Activated CD4-positive, alpha-beta T cell treated with anti-CD3 and anti-CD28 coated beads, Interleukin-10, Interleukin-2, amounts not matched to agents 100 ng/mL and 50 ng/mL, durations not matched to agents 16 hours and 8 hours (primary cell): Measurements from ENCODE around the gene AHR.

ENCODE experiments used
- DNase-seq: peaks from one replicate; pipeline ENCODE4 v3.0.0-alpha.2; 2020

The AHR gene

GRCh38 chr7:17305387-17306171 lies 7.1 kb downstream of the AHR start:
- DNase-seq: peak; percentile 44

GRCh38 chr7:17307000-17307399 lies 8.5 kb downstream of the AHR start:
- no peak for DNase-seq

- no peak for DNase-seq
These were observed 9.1 kb downstream of the AHR start for GRCh38 chr7:17307558-17307957.

DNA sequence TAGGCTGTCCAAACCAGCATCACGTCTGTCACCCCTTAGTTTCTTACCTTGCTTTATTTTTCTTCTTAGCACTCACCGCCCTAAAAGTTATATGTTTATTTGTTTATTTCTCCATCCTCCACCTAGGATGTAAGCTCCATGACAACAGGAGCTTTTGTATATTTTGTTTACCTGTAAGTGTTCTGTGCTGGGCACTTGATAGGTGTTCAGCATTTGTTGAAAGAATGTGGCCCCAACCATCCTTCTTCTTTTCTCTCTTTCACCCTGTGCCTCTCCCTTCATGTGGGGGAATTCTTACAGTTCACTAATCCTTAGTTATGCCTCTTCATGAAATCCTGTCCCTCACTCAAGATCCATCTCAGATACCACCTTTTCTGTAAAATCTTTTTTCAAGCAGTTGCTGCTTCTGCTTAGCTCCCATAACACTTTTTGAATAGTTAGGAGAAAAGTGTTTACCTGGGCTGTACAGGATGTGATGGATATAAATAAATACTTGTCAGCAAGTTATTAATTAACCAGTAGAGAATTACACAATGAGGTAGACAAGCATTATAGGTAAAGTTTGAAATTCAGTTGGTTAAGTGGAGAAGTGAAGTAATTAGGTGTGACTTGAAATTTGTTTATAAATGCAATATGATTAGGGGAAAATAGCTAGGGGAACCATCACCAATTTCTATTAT lies 9.7 kb downstream of the AHR start:
- no peak for DNase-seq

- no peak for DNase-seq
These were observed 12.7 kb downstream of the AHR start for GRCh38 chr7:17311194-17311593.

DNA sequence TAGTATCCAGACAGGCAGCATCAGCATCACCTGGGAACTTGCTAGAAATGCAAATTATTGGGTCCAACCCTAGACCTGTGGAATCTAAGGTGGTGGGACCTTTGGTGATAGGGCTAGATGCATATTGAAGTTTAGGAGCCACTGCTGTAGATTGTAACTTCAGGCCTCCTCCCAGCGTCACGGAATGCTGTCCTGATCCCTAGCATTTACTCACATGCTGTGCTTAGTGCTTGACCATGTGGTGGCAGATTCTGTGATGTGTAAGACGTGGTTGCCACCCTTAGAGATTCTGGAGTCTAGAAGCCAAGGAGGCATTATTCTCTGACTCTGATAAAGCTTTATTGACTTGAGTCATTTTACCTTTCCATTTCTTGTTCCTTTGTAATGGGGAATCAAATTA lies 13.5 kb downstream of the AHR start:
- no peak for DNase-seq

DNA sequence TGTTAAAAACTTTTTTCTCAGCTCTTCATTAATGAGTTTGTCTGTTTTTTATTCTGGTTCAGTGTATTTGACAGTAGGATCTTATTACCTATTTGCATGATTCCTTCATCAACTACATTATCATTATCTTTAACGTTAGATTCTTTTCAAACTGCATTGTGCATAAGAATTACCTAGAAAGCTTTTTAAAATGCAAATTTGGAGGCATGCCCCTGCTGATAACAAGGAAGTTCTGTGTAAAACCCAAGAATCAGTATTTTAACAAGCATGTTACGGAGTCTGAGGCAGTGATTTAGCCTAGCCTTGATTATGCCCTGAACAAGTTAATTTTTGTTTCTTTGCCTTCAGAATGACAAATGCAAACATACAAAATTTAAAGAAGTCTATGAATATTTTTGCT lies 14.2 kb downstream of the AHR start:
- no peak for DNase-seq

DNA sequence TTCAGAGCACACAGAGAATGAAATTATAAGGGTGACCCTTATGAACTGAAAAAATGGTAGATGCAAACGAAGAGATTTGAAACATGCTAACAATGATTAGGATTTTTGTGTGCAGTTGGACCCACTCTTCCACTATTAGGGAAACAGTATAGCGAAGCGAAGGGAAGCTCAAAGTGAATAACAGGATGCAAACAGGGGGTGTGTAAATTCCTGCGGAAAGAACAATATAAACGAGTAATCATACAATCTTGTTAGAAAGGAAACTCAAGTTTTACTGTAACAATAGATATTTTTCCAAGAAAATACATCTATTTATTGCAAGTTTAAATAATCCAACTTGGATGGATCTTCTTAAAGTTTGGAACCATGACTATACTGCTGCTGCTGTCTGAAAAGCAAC lies 14.7 kb downstream of the AHR start:
- DNase-seq: no peak

GRCh38 chr7:17315974-17316373 lies 17.5 kb downstream of the AHR start:
- DNase-seq: no peak

DNA sequence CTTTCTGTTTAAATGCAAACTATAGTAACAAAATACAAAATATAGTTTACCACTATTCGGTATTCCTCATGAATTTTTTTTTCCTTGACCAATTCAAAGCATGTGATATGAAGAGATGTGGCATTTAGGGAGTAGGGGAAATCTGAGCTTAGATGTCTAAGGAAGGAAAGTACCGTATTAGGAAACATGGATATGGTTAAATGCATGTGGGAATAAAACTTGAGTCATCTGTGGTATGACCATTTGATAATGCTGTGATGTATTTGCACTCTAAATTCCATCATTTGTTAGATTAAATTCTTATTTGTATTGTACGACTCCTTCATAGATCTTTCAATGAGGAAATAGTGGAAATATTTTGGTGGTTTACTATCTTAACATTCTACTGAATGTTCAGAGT lies 19.7 kb downstream of the AHR start:
- no peak for DNase-seq

- no peak for DNase-seq
These were observed 21.0 kb downstream of the AHR start for GRCh38 chr7:17319164-17320101.

DNA sequence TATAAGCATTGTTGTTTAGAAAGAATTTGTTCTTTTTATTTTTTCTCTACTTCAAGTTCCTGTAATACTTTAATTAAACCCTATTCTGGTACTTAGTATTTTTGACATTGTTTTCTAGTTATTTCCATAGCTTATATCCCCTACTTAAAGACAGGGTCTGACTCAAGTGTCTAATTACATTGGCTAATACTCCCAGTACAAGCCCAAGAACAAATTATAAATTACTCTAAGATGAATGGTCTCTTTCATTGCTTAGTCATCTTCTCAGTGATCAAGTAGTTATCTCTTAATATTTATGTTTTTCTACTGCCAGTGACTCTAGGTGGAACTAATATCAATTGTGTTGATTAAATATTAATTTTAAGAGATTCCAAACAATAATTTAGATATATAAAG lies 21.6 kb downstream of the AHR start:
- no peak for DNase-seq

- DNase-seq: no peak
These were observed 22.2 kb downstream of the AHR start for GRCh38 chr7:17320657-17321056.

DNA sequence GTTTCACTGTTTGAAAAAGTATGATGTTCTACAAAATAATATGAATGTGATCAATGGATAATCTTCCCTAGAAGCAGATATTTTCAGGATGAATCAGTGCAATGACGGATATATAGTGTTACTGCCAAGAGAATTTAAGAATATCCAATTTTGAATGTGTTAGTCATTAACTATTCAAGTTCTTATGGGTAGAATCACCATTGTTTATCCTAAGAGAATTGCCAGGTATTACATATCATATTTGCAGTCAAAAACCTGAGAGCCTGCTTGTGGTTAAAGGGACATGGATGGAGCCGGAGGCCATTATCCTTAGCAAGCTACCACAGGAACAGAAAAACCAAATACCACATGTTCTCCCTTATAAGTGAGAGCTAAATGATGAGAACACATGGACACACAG lies 26.9 kb downstream of the AHR start:
- DNase-seq: no peak

DNA sequence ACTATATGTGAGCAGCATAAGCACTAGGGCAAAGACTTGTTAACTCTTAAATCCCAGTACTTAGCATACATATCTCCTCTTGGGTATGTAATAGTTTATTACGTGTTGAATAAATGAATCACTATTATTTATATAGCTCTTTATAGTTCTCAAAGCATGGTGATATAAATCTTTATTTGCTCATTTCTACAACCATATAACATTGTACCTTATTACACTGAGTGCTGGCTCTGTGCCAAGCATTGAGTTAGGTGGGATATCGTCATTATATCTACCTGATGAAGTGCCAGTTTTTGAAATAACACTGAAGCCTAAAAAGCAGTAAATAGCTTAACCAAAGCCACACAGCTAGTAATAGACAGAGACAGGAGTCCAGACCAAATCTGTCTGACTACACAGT lies 27.9 kb downstream of the AHR start:
- DNase-seq: no peak

DNA sequence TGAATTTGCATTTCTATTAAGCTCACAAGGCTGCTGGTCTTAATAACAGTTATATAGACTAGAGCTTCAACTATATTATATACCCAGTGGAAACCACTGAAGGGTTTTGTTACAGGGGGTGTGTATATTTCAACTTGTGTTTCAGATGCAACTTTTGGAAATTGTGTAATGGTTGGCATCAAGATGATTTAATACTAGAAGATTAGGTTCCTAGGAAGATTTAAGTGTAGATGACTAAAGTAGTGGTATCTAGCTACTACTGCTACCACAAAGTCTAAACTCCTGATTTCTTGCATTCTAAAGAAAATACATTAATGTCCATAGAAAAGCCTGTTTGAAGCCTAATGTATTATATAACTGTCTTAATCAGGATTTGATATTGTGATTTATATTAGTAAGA lies 30.2 kb downstream of the AHR start:
- no peak for DNase-seq

GRCh38 chr7:17329440-17329839 lies 31.0 kb downstream of the AHR start:
- DNase-seq: no peak

- DNase-seq: no peak
These were observed 33.5 kb downstream of the AHR start for GRCh38 chr7:17331891-17332501.

GRCh38 chr7:17333221-17333620 lies 34.8 kb downstream of the AHR start:
- no peak for DNase-seq

- DNase-seq: no peak
These were observed 37.7 kb downstream of the AHR start for GRCh38 chr7:17336168-17336567.

DNA sequence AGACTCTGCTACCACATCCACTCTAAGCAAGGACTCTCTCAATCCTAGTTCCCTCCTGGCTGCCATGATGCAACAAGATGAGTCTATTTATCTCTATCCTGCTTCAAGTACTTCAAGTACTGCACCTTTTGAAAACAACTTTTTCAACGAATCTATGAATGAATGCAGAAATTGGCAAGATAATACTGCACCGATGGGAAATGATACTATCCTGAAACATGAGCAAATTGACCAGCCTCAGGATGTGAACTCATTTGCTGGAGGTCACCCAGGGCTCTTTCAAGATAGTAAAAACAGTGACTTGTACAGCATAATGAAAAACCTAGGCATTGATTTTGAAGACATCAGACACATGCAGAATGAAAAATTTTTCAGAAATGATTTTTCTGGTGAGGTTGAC lies 40.7 kb downstream of the AHR start:
- DNase-seq: no peak

- no peak for DNase-seq
These were observed 41.5 kb downstream of the AHR start for GRCh38 chr7:17339952-17340351.

DNA sequence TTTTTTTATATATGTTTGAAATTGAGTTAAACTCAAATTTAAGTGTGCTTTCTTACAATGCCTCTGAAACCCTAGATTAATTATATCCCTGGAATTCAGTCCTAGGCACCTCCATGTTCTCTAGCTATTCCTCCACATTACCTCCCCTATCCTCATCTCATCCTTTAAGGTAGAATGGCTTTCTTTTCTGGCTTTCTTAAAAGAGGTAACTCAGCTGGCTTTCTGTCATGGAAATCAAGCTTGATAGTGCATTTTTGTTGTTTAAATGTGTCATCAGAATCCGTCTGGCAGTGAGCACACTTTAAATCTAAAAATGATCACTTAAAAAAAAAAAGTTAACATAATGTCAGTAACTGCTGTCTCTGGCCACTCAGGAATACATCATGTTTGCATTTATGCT lies 42.2 kb downstream of the AHR start:
- DNase-seq: no peak
